HepG2 (cell line): ENCODE results near the gene SLC7A6OS. TPM values are rescaled to one million over a fixed set of nuclear protein-coding genes. Genes with fewer than 3 reads are reported as not detected.

ENCODE experiments used
- ATAC-seq: fragments of 200-7000 bp; cut with Tn5 transposase; 3 replicates; pipeline ENCODE4 v1.9.1; 2020; ENCODE audit warnings: mild to moderate bottlenecking, moderate library complexity
- BruUV-seq: library from RNA; stranded (reverse); fragments of 400-500 nt; replicated peaks from 2 replicates; lab custom pipeline; 2021; lab: Mats Ljungman, UMichigan
- CTCF ChIA-PET: fragments of 300-600 bp; formaldehyde crosslinking; extraction: SDS; loops from one replicate; lab custom pipeline; 2021; ENCODE audit warnings: low total read pairs, inconsistent platforms, low intra/inter-chr PET ratio; lab: Yijun Ruan, JAX
- POLR2A ChIA-PET: fragments of 350-600 bp; sonication (Branson Sonifier 250); formaldehyde crosslinking; loops from one replicate; lab custom pipeline; 2020; ENCODE audit warnings: antibody characterized with exemption, inconsistent platforms; lab: Yijun Ruan, JAX
- DNase-seq: peaks from one replicate; pipeline ENCODE4 v3.0.0-alpha.2; 2015; ENCODE audit warnings: low spot score
- FAIRE-seq: peaks from 3 replicates; lab custom pipeline; 2011; peaks lifted over from hg19 to GRCh38; lab: Jason Lieb, UNC
- H2AFZ ChIP-seq: one replicate; pipeline ENCODE4 v1.6.1; 2011; ENCODE audit warnings: low read length, inconsistent platforms
- H3K27ac ChIP-seq: fragments of 300-600 bp; 3 replicates; pipeline ENCODE4 v1.8.0; 2011; ENCODE audit warnings: mixed run types, mild to moderate bottlenecking, mixed read lengths, low read length, inconsistent platforms; ENCODE audit not compliant: insufficient read depth; ENCODE audit errors: extremely low read length
- H3K27me3 ChIP-seq, 2 experiments: fragments of 200-600 bp in 1 of 2; 2 replicates in 1 of 2; 3 replicates in 1 of 2; pipeline versions ENCODE4 v1.6.0 to v1.8.0; 2011; ENCODE audit warnings: low read length in 2 of 2, mild to moderate bottlenecking in 2 of 2, moderate library complexity in 2 of 2, inconsistent platforms in 1 of 2; ENCODE audit not compliant: insufficient read depth in 2 of 2, control insufficient read depth in 1 of 2
- H3K36me3 ChIP-seq, 2 experiments: fragments of 200-600 bp in 1 of 2; replicated peaks in 1 of 2; 2 replicates in 1 of 2; 3 replicates in 1 of 2; pipeline versions ENCODE4 v1.5.1 to v1.8.0; 2011; ENCODE audit warnings: low read length in 2 of 2, inconsistent platforms in 1 of 2; ENCODE audit not compliant: insufficient read depth in 2 of 2, control insufficient read depth in 1 of 2
- H3K4me1 ChIP-seq: 2 replicates; pipeline ENCODE4 v1.5.1; 2012; ENCODE audit warnings: low read length, inconsistent platforms; ENCODE audit not compliant: insufficient read depth
- H3K4me2 ChIP-seq: 2 replicates; pipeline ENCODE4 v1.6.0; 2011; ENCODE audit warnings: low read depth, low read length, inconsistent platforms
- H3K4me3 ChIP-seq, 3 experiments: fragments of 200-600 bp in 1 of 3; sonication (generic), shearing (Covaris generic) in 1 of 3; replicated peaks in 1 of 3; 2 replicates each; pipeline ENCODE4 v1.5.1; 2011 to 2016; ENCODE audit warnings: low read length in 3 of 3, inconsistent platforms in 2 of 3, low read depth in 2 of 3, mild to moderate bottlenecking in 2 of 3, control low read depth in 1 of 3, mixed read lengths in 1 of 3; ENCODE audit not compliant: insufficient read depth in 1 of 3
- H3K79me2 ChIP-seq: one replicate; pipeline ENCODE4 v1.6.1; 2011; ENCODE audit warnings: low read length, inconsistent platforms; ENCODE audit not compliant: insufficient read depth
- H3K9ac ChIP-seq: 2 replicates; pipeline ENCODE4 v1.6.0; 2011; ENCODE audit warnings: mild to moderate bottlenecking, low read depth, low read length, inconsistent platforms; ENCODE audit not compliant: insufficient read depth
- H3K9me3 ChIP-seq: 2 replicates; pipeline ENCODE4 v1.5.1; 2012; ENCODE audit warnings: mild to moderate bottlenecking, low read length
- H4K20me1 ChIP-seq: 2 replicates; pipeline ENCODE4 v1.6.0; 2011; ENCODE audit warnings: inconsistent platforms, mild to moderate bottlenecking, low read length, moderate library complexity; ENCODE audit not compliant: insufficient read depth
- ATRX ChIP-seq: sonication (generic); formaldehyde crosslinking; IDR thresholded peaks from 2 replicates; pipeline ENCODE4 v1.4.0; 2020; ENCODE audit warnings: missing genetic modification reagents, borderline replicate concordance
- ETV5 ChIP-seq: IDR thresholded peaks from 2 replicates; pipeline ENCODE4 v1.6.1; 2018; ENCODE audit warnings: missing biosample characterization, missing genetic modification reagents, inconsistent platforms, borderline replicate concordance
- FOXM1 ChIP-seq: sonication (generic); formaldehyde crosslinking; IDR thresholded peaks from 2 replicates; pipeline ENCODE4 v1.5.0; 2020; ENCODE audit warnings: missing genetic modification reagents
- GATAD1 ChIP-seq: IDR thresholded peaks from 2 replicates; pipeline ENCODE4 v1.6.1; 2016; ENCODE audit warnings: missing genetic modification reagents, missing compliant biosample characterization
- NFKB2 ChIP-seq: sonication (generic); formaldehyde crosslinking; IDR thresholded peaks from 2 replicates; pipeline ENCODE4 v1.4.0; 2020; ENCODE audit warnings: missing genetic modification reagents, borderline replicate concordance
- RBAK ChIP-seq: sonication (generic); formaldehyde crosslinking; IDR thresholded peaks from 2 replicates; pipeline ENCODE4 v1.5.1; 2020; ENCODE audit warnings: mild to moderate bottlenecking, missing genetic modification reagents
- RCOR2 ChIP-seq: IDR thresholded peaks from 2 replicates; pipeline ENCODE4 v1.6.1; 2016; ENCODE audit warnings: missing biosample characterization, missing genetic modification reagents
- REPIN1 ChIP-seq: sonication (generic); formaldehyde crosslinking; IDR thresholded peaks from 2 replicates; pipeline ENCODE4 v1.8.0; 2022; ENCODE audit warnings: missing genetic modification reagents, low read depth, mild to moderate bottlenecking, borderline replicate concordance
- ZNF615 ChIP-seq: sonication (generic); formaldehyde crosslinking; IDR thresholded peaks from 2 replicates; pipeline ENCODE4 v1.5.0; 2020; ENCODE audit warnings: mild to moderate bottlenecking, missing genetic modification reagents, borderline replicate concordance
- ZNF746 ChIP-seq: sonication (generic); formaldehyde crosslinking; IDR thresholded peaks from 2 replicates; pipeline ENCODE4 v1.8.0; 2022; ENCODE audit warnings: mild to moderate bottlenecking, missing genetic modification reagents
- ZNF850 ChIP-seq: sonication (generic); formaldehyde crosslinking; conservative IDR thresholded peaks from 2 replicates; pipeline ENCODE4 v1.9.0; 2021; ENCODE audit warnings: mild to moderate bottlenecking, missing genetic modification reagents
- WGBS: methylation state at CpG from one replicate; pipeline ENCODE4 v1.1.6; 2017; ENCODE audit warnings: low lambda C conversion rate; 5-methylcytosine and 5-hydroxymethylcytosine counted together
- in situ Hi-C: cut with HindIII; loops from 2 replicates; pipeline ENCODE4 v1.10.0; 2017; ENCODE audit warnings: low pct_unique_long_range_greater_than_20kb; ENCODE audit not compliant: extremely low pct_ligation_motif_present
- intact Hi-C: fragments of 100-400 bp; cut with micrococcal nuclease; formaldehyde crosslinking; loops from one replicate; pipeline ENCODE4 v1.10.0; 2022; ENCODE audit not compliant: unreplicated experiment
- polyA plus RNA-seq, 8 experiments: library from polyadenylated mRNA; depleted of rRNA in 3 of 8; stranded (reverse) in 7 of 8; unstranded in 1 of 8; fragments of >200 nt; fragmentation: Illumina TruSeq in 4 of 8; extraction: Trizol in 4 of 8; gene quantifications; 2 replicates each; pipeline versions ENCODE4 v1.2.1 to v1.2.3, GENCODE V29; 2011 to 2016; ENCODE audit warnings: low read depth in 4 of 8, missing spikeins in 1 of 8, mixed read lengths in 1 of 8; ENCODE audit not compliant: insufficient read depth in 1 of 8
- total RNA-seq, 5 experiments: library from RNA; depleted of rRNA; stranded (reverse); fragments of >200 nt; fragmentation: Illumina TruSeq; extraction: Trizol; gene quantifications; 2 replicates each; pipeline ENCODE4 v1.2.3, GENCODE V29; 2016; ENCODE audit warnings: low read depth in 1 of 5
- TF ChIP-seq, protein P1 (sequence below): IDR thresholded peaks from 2 replicates; pipeline ENCODE4 v1.6.1; 2016; ENCODE audit warnings: missing biosample characterization, missing genetic modification reagents, low read depth
- TF ChIP-seq, protein P2 (sequence below): sonication (generic); formaldehyde crosslinking; IDR thresholded peaks from 2 replicates; pipeline ENCODE4 v1.4.0; 2020; ENCODE audit warnings: mild to moderate bottlenecking, missing genetic modification reagents
- TF ChIP-seq, protein P3 (sequence below): fragments of 450-650 bp; IDR thresholded peaks from 2 replicates; pipeline ENCODE4 v1.6.1; 2017

The SLC7A6OS gene
- total and polyA plus RNA-seq, 2 of the 13 experiments (the other 11 are each of a cell fraction or from before 2014, with no cell fraction given), result 11.2 to 21.5 TPM

DNA sequence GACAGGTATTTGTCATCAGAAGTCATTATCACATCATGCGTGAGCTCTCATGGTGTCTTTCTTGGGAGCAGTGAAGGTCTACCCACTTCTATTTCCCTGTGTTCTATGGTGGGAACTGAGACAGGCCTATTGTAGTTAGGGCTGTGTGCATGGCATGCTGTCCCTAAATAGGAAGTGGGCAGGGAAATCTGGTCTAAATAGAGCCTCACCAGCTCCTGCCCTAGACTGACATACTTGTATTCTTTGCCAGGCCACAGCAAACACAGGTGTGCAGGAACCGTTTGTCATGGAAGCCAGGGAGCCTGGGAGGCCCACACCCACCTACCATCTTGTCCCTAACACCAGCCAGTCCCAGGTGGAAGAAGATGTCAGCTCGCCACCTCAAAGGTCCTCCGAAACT is 36.3 kb downstream of the SLC7A6OS start:
- H3K4me3 ChIP-seq, result no peak overlapping the region
- no TSS peak for BruUV-seq
- in situ Hi-C loops, result no loop called here
- intact Hi-C loops, result no loop called here
- no peak for ATAC-seq
- peaks cover 19 to 36% of the 10 kb centered on the region in 2 experiments for H3K36me3 ChIP-seq
- peaks cover 64% of the 10 kb centered on the region for H3K79me2 ChIP-seq
- ChIA-PET CTCF (no interaction called here), POLR2A (interaction anchor here (0.7 to 0.9 kb wide), 2 partner anchors 9 to 37 kb away, joined by 4 to 5 read pairs; partner anchors contain the start of genes PRMT7 and SLC7A6OS)
- no peak overlapping the region for H3K9ac ChIP-seq
- WGBS, result 98% methylated on average over 4 of the region's 4 CpGs
- peaks cover 67% of the 10 kb centered on the region for H3K4me1 ChIP-seq
- H2AFZ ChIP-seq, result no peak overlapping the region
- H3K27me3 ChIP-seq, result no peaks in the 10 kb centered on the region
- no peak overlapping the region for H3K4me2 ChIP-seq
- DNase-seq, result no peak
- H3K9me3 ChIP-seq, result no peaks in the 10 kb centered on the region
- peaks cover 20% of the 10 kb centered on the region for H4K20me1 ChIP-seq
- no peak for FAIRE-seq
- peak overlapping the region; percentile 6 for H3K27ac ChIP-seq
- no peak for TF ChIP-seq RBAK (CRISPR knock-in tag)
- no peak for TF ChIP-seq FOXM1 (CRISPR knock-in tag)
- TF ChIP-seq, protein P1, sequence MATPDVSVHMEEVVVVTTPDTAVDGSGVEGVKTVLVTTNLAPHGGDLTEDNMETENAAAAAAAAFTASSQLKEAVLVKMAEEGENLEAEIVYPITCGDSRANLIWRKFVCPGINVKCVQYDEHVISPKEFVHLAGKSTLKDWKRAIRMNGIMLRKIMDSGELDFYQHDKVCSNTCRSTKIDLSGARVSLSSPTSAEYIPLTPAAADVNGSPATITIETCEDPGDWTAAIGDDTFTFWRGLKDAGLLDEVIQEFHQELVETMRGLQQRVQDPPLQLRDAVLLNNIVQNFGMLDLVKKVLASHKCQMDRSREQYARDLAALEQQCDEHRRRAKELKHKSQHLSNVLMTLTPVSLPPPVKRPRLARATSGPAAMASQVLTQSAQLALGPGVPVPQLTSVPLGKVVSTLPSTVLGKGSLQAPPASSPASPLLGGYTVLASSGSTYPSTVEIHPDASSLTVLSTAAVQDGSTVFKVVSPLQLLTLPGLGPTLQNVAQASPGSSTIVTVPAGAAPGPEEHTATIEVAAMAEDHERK, result no peak
- TF ChIP-seq, protein P2, sequence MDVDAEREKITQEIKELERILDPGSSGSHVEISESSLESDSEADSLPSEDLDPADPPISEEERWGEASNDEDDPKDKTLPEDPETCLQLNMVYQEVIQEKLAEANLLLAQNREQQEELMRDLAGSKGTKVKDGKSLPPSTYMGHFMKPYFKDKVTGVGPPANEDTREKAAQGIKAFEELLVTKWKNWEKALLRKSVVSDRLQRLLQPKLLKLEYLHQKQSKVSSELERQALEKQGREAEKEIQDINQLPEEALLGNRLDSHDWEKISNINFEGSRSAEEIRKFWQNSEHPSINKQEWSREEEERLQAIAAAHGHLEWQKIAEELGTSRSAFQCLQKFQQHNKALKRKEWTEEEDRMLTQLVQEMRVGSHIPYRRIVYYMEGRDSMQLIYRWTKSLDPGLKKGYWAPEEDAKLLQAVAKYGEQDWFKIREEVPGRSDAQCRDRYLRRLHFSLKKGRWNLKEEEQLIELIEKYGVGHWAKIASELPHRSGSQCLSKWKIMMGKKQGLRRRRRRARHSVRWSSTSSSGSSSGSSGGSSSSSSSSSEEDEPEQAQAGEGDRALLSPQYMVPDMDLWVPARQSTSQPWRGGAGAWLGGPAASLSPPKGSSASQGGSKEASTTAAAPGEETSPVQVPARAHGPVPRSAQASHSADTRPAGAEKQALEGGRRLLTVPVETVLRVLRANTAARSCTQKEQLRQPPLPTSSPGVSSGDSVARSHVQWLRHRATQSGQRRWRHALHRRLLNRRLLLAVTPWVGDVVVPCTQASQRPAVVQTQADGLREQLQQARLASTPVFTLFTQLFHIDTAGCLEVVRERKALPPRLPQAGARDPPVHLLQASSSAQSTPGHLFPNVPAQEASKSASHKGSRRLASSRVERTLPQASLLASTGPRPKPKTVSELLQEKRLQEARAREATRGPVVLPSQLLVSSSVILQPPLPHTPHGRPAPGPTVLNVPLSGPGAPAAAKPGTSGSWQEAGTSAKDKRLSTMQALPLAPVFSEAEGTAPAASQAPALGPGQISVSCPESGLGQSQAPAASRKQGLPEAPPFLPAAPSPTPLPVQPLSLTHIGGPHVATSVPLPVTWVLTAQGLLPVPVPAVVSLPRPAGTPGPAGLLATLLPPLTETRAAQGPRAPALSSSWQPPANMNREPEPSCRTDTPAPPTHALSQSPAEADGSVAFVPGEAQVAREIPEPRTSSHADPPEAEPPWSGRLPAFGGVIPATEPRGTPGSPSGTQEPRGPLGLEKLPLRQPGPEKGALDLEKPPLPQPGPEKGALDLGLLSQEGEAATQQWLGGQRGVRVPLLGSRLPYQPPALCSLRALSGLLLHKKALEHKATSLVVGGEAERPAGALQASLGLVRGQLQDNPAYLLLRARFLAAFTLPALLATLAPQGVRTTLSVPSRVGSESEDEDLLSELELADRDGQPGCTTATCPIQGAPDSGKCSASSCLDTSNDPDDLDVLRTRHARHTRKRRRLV (CRISPR knock-in tag), result no peak
- TF ChIP-seq ZNF850 (CRISPR knock-in tag), result no peak
- TF ChIP-seq NFKB2 (CRISPR knock-in tag), result no peak
- TF ChIP-seq, protein P3, sequence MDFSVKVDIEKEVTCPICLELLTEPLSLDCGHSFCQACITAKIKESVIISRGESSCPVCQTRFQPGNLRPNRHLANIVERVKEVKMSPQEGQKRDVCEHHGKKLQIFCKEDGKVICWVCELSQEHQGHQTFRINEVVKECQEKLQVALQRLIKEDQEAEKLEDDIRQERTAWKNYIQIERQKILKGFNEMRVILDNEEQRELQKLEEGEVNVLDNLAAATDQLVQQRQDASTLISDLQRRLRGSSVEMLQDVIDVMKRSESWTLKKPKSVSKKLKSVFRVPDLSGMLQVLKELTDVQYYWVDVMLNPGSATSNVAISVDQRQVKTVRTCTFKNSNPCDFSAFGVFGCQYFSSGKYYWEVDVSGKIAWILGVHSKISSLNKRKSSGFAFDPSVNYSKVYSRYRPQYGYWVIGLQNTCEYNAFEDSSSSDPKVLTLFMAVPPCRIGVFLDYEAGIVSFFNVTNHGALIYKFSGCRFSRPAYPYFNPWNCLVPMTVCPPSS, result no peak
- no peak for TF ChIP-seq GATAD1 (CRISPR knock-in tag)
- no peak for TF ChIP-seq ZNF615 (CRISPR knock-in tag)
- TF ChIP-seq REPIN1 (CRISPR knock-in tag), result no peak
- TF ChIP-seq RCOR2, result no peak
- TF ChIP-seq ETV5 (CRISPR knock-in tag), result no peak
- TF ChIP-seq ZNF746 (CRISPR knock-in tag), result no peak
- TF ChIP-seq ATRX (CRISPR knock-in tag), result no peak
